Testis (tissue), 2 donors: Measurements from ENCODE around the gene TTC3.

Experiments
- CTCF ChIP-seq, 3 experiments: fragments of 450-650 bp in 2 of 3; fragments of 200-600 bp in 1 of 3; sonication (generic) in 1 of 3; IDR thresholded peaks; one replicate each; pipeline ENCODE4 v1.5.1; 2016 to 2019; ENCODE audit warnings: antibody characterized with exemption in 3 of 3, mild to moderate bottlenecking in 2 of 3, moderate library complexity in 1 of 3
- POLR2A ChIP-seq: fragments of 450-650 bp; IDR thresholded peaks from one replicate; pipeline ENCODE4 v1.6.1; 2017; ENCODE audit warnings: antibody characterized with exemption, mild to moderate bottlenecking, moderate library complexity

- TF ChIP-seq CTCF (IDR thresholded peaks at IDR 0.05) = no peak
- no peak for TF ChIP-seq POLR2A
Measured at GRCh38 chr21:37119421-37120218, 46.6 kb downstream of the TTC3 start.
